KMS-11 (cell line): Measurements from ENCODE around the gene DDX47.

Experiments
- H2AFZ ChIP-seq: fragments of 200-600 bp; sonication (generic); 2 replicates; pipeline ENCODE4 v1.6.1; 2016; ENCODE audit warnings: antibody characterized with exemption, mixed run types, low read depth
- H3K27ac ChIP-seq: fragments of 200-600 bp; sonication (generic); 2 replicates; pipeline ENCODE4 v1.6.1; 2016; ENCODE audit warnings: mild to moderate bottlenecking, mixed run types
- H3K27me3 ChIP-seq: fragments of 200-600 bp; sonication (generic); 2 replicates; pipeline ENCODE4 v1.6.1; 2017; ENCODE audit warnings: mild to moderate bottlenecking, low read depth, mixed run types, moderate library complexity; ENCODE audit not compliant: insufficient read depth
- H3K36me3 ChIP-seq: fragments of 200-600 bp; sonication (generic); 2 replicates; pipeline ENCODE4 v1.6.1; 2017; ENCODE audit warnings: mild to moderate bottlenecking, mixed run types; ENCODE audit not compliant: insufficient read depth
- H3K4me1 ChIP-seq: fragments of 200-600 bp; sonication (generic); 2 replicates; pipeline ENCODE4 v1.6.1; 2016; ENCODE audit warnings: mild to moderate bottlenecking, low read depth, mixed run types; ENCODE audit not compliant: poor library complexity, severe bottlenecking
- H3K4me2 ChIP-seq: fragments of 200-600 bp; sonication (generic); 2 replicates; pipeline ENCODE4 v1.7.0; 2016; ENCODE audit warnings: mild to moderate bottlenecking, mixed run types
- H3K4me3 ChIP-seq: fragments of 200-600 bp; sonication (generic); IDR thresholded peaks from 2 replicates; pipeline ENCODE4 v1.6.1; 2017; ENCODE audit warnings: low read depth, low read length, mixed read lengths; ENCODE audit not compliant: insufficient read depth
- H3K79me2 ChIP-seq: fragments of 200-600 bp; sonication (generic); 2 replicates; pipeline ENCODE4 v1.6.1; 2016; ENCODE audit warnings: low read depth, mixed run types; ENCODE audit not compliant: insufficient read depth
- H3K9ac ChIP-seq: fragments of 200-600 bp; sonication (generic); 2 replicates; pipeline ENCODE4 v1.6.1; 2016; ENCODE audit warnings: mild to moderate bottlenecking, mixed run types
- H4K20me1 ChIP-seq: fragments of 200-600 bp; sonication (generic); 2 replicates; pipeline ENCODE4 v1.6.1; 2016; ENCODE audit warnings: mild to moderate bottlenecking, mixed run types; ENCODE audit not compliant: insufficient read depth
- TF ChIP-seq, protein P1 (sequence below): fragments of 200-600 bp; sonication (generic); conservative IDR thresholded peaks from 2 replicates; pipeline ENCODE4 v1.6.1; 2017; ENCODE audit warnings: low read depth, mild to moderate bottlenecking, antibody characterized with exemption, low read length, moderate library complexity, mixed read lengths

The DDX47 gene

DNA sequence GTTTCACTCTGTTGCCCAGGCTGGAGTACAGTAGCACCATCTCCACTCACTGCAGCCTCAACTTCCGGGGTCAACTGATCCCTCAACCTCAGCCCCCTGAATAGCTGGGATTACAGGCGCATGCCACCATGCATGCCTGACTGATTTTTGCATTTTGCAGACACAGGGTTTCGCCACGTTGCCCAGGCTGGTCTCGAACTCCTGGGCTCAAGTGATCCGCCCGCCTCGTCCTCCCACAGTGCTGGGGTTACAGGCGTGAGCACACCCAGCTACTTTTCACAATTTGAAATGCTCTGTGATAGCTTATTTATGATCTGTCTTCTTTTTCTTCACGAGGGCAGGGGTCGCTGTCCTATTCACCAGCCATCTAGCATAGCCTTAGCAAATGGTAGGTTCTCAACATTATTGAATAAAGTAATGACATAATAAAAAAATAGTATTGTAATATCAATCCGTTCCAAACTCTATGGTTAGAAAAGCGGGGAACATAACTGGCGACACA is 477 bp upstream of the DDX47 start:
- H3K4me2 ChIP-seq, result peak overlapping the region; percentile 88; the same call in 1 of the 2 replicates
- no peaks in the 10 kb centered on the region for H3K27me3 ChIP-seq
- peak overlapping the region; percentile 55; the same call in 1 of the 2 replicates for H2AFZ ChIP-seq
- H4K20me1 ChIP-seq, result no peaks in the 10 kb centered on the region
- TF ChIP-seq, protein P1, sequence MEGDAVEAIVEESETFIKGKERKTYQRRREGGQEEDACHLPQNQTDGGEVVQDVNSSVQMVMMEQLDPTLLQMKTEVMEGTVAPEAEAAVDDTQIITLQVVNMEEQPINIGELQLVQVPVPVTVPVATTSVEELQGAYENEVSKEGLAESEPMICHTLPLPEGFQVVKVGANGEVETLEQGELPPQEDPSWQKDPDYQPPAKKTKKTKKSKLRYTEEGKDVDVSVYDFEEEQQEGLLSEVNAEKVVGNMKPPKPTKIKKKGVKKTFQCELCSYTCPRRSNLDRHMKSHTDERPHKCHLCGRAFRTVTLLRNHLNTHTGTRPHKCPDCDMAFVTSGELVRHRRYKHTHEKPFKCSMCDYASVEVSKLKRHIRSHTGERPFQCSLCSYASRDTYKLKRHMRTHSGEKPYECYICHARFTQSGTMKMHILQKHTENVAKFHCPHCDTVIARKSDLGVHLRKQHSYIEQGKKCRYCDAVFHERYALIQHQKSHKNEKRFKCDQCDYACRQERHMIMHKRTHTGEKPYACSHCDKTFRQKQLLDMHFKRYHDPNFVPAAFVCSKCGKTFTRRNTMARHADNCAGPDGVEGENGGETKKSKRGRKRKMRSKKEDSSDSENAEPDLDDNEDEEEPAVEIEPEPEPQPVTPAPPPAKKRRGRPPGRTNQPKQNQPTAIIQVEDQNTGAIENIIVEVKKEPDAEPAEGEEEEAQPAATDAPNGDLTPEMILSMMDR, result no peak
- peaks cover 41% of the 10 kb centered on the region for H3K79me2 ChIP-seq
- no peak overlapping the region for H3K4me3 ChIP-seq
- H3K27ac ChIP-seq, result no peak overlapping the region
- peaks cover 21% of the 10 kb centered on the region for H3K4me1 ChIP-seq
- H3K9ac ChIP-seq, result no peak overlapping the region
- H3K36me3 ChIP-seq, result no peaks in the 10 kb centered on the region; the same call in 1 of the 2 replicates

DNA sequence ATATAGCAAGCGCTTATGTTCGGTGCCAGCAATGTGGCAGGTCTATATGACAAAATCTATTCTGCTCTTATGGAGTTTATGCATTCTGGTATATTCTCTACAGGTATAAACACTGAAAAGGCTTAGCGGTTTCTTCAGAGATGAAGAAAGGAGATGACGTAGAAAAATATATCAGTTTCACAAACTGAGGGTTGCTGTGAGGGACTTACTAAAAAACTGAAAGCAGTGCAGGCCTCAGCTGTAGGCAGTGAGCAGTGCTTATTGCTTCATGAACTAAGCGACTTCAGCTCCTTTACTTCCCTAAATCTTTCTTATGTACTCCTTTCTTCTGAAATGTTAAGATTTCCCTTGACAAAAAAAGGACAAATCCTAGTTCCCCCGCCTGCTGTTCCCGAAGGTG is 4.5 kb downstream of the DDX47 start:
- H4K20me1 ChIP-seq, result no peaks in the 10 kb centered on the region
- H3K4me2 ChIP-seq, result no peak overlapping the region
- no peak overlapping the region for H3K4me3 ChIP-seq
- H3K36me3 ChIP-seq, result peaks cover 6% of the 10 kb centered on the region; the same call in 1 of the 2 replicates
- H3K79me2 ChIP-seq, result peaks cover 65% of the 10 kb centered on the region
- no peak overlapping the region for H3K27ac ChIP-seq
- H3K27me3 ChIP-seq, result no peaks in the 10 kb centered on the region
- no peak overlapping the region for H3K9ac ChIP-seq
- peaks cover 35% of the 10 kb centered on the region for H3K4me1 ChIP-seq
- TF ChIP-seq, protein P1, result no peak
- no peak overlapping the region for H2AFZ ChIP-seq

DNA sequence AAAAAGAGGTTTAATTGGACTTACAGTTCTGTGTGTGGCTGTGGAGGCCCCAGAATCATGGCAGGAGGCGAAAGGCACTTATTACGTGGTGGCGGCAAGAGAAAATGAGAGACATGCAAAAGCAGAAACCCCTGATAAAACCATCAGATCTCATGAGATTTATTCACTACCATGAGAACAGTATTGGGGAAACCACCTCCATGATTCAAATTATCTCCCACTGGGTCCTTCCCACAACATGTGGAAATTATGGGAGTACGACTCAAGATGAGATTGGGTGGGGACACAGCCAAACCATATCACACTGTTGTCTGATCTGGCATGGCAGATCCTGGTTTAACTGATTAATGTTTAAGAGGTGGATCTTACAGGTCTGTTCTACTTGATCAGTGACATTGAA is 5.6 kb downstream of the DDX47 start:
- Histone ChIP-seq H3K9ac (no peak overlapping the region), H3K27ac (no peak overlapping the region), H3K4me1 (peaks cover 31% of the 10 kb centered on the region), H3K4me2 (no peak overlapping the region), H2AFZ (no peak overlapping the region), H3K4me3 (no peak overlapping the region), H3K27me3 (no peaks in the 10 kb centered on the region), H3K79me2 (peaks cover 60% of the 10 kb centered on the region), H4K20me1 (no peaks in the 10 kb centered on the region), H3K36me3 (peaks cover 6% of the 10 kb centered on the region; the same call in 1 of the 2 replicates)
- TF ChIP-seq, protein P1, result no peak

DNA sequence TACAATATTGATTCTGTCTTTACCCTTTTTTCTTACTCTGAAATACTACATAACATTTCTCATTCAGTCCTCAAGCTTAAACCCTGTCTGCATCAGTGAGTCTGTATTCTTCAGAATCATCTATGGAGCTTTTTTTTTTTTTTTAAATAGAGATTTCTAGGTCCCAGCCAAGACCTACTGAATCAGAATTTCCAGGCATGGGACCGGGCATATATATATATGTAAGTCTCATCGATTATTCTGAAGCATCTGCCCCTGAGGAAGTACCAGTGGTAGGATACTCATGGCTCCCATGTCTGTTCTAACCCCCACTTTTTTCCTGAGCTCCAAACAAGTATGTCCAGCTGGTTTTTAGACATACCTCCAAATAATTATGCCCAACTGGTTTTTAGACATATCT is 6.1 kb downstream of the DDX47 start:
- no peak overlapping the region for H3K27ac ChIP-seq

More for the DNA sequence above, 6.1 kb downstream of the DDX47 start:
- Histone ChIP-seq H3K36me3 (peaks cover 6% of the 10 kb centered on the region; the same call in 1 of the 2 replicates), H3K4me3 (no peak overlapping the region), H3K9ac (no peak overlapping the region), H3K27me3 (no peaks in the 10 kb centered on the region), H2AFZ (no peak overlapping the region), H4K20me1 (no peaks in the 10 kb centered on the region), H3K4me2 (no peak overlapping the region), H3K4me1 (peaks cover 29% of the 10 kb centered on the region), H3K79me2 (peaks cover 55% of the 10 kb centered on the region)
- TF ChIP-seq, protein P1, result no peak
